Esophagus squamous epithelium (tissue), 4 donors: ENCODE data around the gene SRC.

ENCODE experiments used
- POLR2A ChIP-seq, 4 donors: fragments of 450-650 bp; IDR thresholded peaks; one replicate each; pipeline ENCODE4 v1.6.1; 2017; ENCODE audit warnings: antibody characterized with exemption in 4 of 4, mild to moderate bottlenecking in 4 of 4, moderate library complexity in 3 of 4
- TF ChIP-seq, protein P1 (sequence below), 6 experiments: fragments of 450-650 bp in 4 of 6; fragments of 200-600 bp in 2 of 6; sonication (generic) in 2 of 6; IDR thresholded peaks; one replicate each; pipeline ENCODE4 v1.5.1; 2016 to 2019; ENCODE audit warnings: antibody characterized with exemption in 6 of 6, mild to moderate bottlenecking in 4 of 6, moderate library complexity in 4 of 6

DNA sequence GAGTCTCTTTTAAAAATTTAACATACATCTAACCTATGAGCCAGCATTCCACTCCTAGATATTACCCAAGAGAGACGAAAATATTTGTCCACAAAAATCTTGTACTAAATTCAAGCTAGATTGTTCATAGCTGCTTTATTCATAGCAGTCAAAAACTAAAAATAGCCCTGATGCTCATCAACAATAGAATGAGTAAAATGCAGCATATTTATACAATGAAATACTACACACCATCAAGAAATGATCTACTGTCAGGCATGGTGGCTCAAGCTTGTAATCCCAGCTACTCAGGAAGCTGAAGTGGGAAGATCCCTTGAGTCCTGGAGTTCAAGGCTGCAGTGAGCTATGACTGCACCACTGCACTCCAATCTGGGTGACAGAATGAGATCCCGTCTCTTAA lies 22.0 kb upstream of the SRC start:
- TF ChIP-seq, protein P1, sequence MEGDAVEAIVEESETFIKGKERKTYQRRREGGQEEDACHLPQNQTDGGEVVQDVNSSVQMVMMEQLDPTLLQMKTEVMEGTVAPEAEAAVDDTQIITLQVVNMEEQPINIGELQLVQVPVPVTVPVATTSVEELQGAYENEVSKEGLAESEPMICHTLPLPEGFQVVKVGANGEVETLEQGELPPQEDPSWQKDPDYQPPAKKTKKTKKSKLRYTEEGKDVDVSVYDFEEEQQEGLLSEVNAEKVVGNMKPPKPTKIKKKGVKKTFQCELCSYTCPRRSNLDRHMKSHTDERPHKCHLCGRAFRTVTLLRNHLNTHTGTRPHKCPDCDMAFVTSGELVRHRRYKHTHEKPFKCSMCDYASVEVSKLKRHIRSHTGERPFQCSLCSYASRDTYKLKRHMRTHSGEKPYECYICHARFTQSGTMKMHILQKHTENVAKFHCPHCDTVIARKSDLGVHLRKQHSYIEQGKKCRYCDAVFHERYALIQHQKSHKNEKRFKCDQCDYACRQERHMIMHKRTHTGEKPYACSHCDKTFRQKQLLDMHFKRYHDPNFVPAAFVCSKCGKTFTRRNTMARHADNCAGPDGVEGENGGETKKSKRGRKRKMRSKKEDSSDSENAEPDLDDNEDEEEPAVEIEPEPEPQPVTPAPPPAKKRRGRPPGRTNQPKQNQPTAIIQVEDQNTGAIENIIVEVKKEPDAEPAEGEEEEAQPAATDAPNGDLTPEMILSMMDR (IDR thresholded peaks at IDR 0.05) = no peak
- no peak for TF ChIP-seq POLR2A (IDR thresholded peaks at IDR 0.05)
